HG03025 (cell line): Measurements from ENCODE around the gene QSOX1.

Experiments
- ATAC-seq: cut with Tn5 transposase; IDR thresholded peaks from one replicate; pipeline ENCODE4 v1.9.1; 2021; ENCODE audit warnings: mild to moderate bottlenecking, moderate library complexity; ENCODE audit not compliant: unreplicated experiment, low FRiP score

Gene QSOX1

GRCh38 chr1:180248176-180248575 lies 93.5 kb downstream of the QSOX1 start:
- no peak for ATAC-seq

- no peak for ATAC-seq
Observed at GRCh38 chr1:180248731-180249681, 94.3 kb downstream of the QSOX1 start.

- ATAC-seq: no peak
Observed at GRCh38 chr1:180249725-180250498, 95.2 kb downstream of the QSOX1 start.

GRCh38 chr1:180250499-180250770 lies 95.8 kb downstream of the QSOX1 start:
- no peak for ATAC-seq

- no peak for ATAC-seq
Observed at GRCh38 chr1:180250883-180251509, 96.3 kb downstream of the QSOX1 start.

- ATAC-seq: no peak
Observed at GRCh38 chr1:180251526-180252305, 97.0 kb downstream of the QSOX1 start.

GRCh38 chr1:180252638-180253536 lies 98.2 kb downstream of the QSOX1 start:
- ATAC-seq: no peak
